ENCODE data around the gene NVL. TPM values are rescaled to one million over a fixed set of nuclear protein-coding genes. Genes with fewer than 3 reads are reported as not detected.

Gene NVL
- polyA plus RNA-seq, 1 donor from 2014 or later = 77.3 TPM

DNA sequence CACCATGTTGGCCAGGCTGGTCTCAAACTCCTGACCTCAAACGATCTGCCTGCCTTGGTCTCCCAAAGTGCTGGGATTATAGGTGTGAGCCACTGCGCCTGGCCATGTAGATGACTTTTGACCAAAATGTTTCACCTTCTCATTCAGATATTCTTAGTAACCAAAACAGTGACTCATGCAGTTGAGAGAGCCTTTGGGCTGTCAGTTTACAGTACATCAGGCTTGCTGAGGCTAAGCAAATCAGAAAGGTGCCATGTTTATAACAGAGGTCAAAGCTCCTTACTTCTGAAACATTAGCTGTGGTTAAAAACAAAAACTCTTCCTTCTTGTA, 47.7 kb upstream of the NVL start:
- no peaks in the 10 kb centered on the region for H3K36me3 ChIP-seq (ENCODE audit: insufficient read depth, low read length)
- H3F3A ChIP-seq (ENCODE audit: insufficient read depth, low read length, poor library complexity, severe bottlenecking) = no peaks in the 10 kb centered on the region
- no peak overlapping the region for H3K4me2 ChIP-seq (ENCODE audit: low read length)
- no peaks in the 10 kb centered on the region for H3K9me3 ChIP-seq (ENCODE audit: low read length)
- H2AFZ ChIP-seq (ENCODE audit: low read depth, low read length) = no peak overlapping the region
- H4K20me1 ChIP-seq (ENCODE audit: insufficient read depth) = no peaks in the 10 kb centered on the region
- H3K27ac ChIP-seq (ENCODE audit: low read length) = no peak overlapping the region
- H3K4me3 ChIP-seq (ENCODE audit: low read length) = no peak overlapping the region
- H3K27me3 ChIP-seq (ENCODE audit: insufficient read depth, low read depth, low read length) = no peaks in the 10 kb centered on the region
- no peak overlapping the region for H3K9ac ChIP-seq (ENCODE audit: low read length)
- H3K79me2 ChIP-seq (replicated peaks; ENCODE audit: insufficient read depth, low read length) = no peaks in the 10 kb centered on the region
- no peaks in the 10 kb centered on the region for H3K9me2 ChIP-seq (ENCODE audit: insufficient read depth, low read length)
- TF ChIP-seq, protein P1, sequence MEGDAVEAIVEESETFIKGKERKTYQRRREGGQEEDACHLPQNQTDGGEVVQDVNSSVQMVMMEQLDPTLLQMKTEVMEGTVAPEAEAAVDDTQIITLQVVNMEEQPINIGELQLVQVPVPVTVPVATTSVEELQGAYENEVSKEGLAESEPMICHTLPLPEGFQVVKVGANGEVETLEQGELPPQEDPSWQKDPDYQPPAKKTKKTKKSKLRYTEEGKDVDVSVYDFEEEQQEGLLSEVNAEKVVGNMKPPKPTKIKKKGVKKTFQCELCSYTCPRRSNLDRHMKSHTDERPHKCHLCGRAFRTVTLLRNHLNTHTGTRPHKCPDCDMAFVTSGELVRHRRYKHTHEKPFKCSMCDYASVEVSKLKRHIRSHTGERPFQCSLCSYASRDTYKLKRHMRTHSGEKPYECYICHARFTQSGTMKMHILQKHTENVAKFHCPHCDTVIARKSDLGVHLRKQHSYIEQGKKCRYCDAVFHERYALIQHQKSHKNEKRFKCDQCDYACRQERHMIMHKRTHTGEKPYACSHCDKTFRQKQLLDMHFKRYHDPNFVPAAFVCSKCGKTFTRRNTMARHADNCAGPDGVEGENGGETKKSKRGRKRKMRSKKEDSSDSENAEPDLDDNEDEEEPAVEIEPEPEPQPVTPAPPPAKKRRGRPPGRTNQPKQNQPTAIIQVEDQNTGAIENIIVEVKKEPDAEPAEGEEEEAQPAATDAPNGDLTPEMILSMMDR (IDR thresholded peaks at IDR 0.05; ENCODE audit: poor library complexity, severe bottlenecking) = no peak
- TF ChIP-seq EP300 (conservative IDR thresholded peaks at IDR 0.05; ENCODE audit: poor library complexity, severe bottlenecking) (no peak), RAD21 (conservative IDR thresholded peaks at IDR 0.05) (no peak), TAF1 (IDR thresholded peaks at IDR 0.05; ENCODE audit: low read depth) (no peak), MXI1 (conservative IDR thresholded peaks at IDR 0.05; ENCODE audit: poor library complexity, severe bottlenecking) (no peak), EZH2 (IDR thresholded peaks at IDR 0.05; ENCODE audit: borderline replicate concordance, insufficient read depth, low read length, poor library complexity, severe bottlenecking) (no peak), POLR2AphosphoS5 (IDR thresholded peaks at IDR 0.05) (no peak), SMC3 (conservative IDR thresholded peaks at IDR 0.05; ENCODE audit: poor library complexity) (no peak)
- TF ChIP-seq, protein P2, sequence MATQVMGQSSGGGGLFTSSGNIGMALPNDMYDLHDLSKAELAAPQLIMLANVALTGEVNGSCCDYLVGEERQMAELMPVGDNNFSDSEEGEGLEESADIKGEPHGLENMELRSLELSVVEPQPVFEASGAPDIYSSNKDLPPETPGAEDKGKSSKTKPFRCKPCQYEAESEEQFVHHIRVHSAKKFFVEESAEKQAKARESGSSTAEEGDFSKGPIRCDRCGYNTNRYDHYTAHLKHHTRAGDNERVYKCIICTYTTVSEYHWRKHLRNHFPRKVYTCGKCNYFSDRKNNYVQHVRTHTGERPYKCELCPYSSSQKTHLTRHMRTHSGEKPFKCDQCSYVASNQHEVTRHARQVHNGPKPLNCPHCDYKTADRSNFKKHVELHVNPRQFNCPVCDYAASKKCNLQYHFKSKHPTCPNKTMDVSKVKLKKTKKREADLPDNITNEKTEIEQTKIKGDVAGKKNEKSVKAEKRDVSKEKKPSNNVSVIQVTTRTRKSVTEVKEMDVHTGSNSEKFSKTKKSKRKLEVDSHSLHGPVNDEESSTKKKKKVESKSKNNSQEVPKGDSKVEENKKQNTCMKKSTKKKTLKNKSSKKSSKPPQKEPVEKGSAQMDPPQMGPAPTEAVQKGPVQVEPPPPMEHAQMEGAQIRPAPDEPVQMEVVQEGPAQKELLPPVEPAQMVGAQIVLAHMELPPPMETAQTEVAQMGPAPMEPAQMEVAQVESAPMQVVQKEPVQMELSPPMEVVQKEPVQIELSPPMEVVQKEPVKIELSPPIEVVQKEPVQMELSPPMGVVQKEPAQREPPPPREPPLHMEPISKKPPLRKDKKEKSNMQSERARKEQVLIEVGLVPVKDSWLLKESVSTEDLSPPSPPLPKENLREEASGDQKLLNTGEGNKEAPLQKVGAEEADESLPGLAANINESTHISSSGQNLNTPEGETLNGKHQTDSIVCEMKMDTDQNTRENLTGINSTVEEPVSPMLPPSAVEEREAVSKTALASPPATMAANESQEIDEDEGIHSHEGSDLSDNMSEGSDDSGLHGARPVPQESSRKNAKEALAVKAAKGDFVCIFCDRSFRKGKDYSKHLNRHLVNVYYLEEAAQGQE (IDR thresholded peaks at IDR 0.05; ENCODE audit: borderline replicate concordance) = no peak

DNA sequence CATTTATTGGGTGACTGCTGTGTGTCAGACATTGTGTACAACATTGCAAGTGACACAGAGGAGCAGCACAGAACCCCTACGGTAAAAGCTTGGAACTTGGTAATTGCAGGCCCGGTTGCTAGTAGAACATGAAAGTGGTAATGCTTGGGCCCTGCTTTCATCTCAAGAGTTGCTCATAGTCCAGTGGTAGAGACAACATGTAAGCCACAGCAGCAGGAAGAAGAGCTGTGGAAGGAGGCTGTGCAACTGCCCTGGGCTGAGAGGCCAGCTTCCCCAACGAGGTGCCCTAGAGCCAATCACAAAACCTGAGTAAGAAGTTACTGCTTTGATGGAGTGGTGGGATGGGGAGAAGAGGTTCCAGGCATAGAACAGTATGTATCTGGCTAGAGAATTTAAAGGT, 45.1 kb upstream of the NVL start:
- H2AFZ ChIP-seq (ENCODE audit: low read depth, low read length) = no peak overlapping the region
- H3F3A ChIP-seq (ENCODE audit: insufficient read depth, low read length, poor library complexity, severe bottlenecking) = no peaks in the 10 kb centered on the region
- no peak overlapping the region for H3K9ac ChIP-seq (ENCODE audit: low read length)
- no peak overlapping the region for H3K27ac ChIP-seq (ENCODE audit: low read length)
- H3K9me3 ChIP-seq (ENCODE audit: low read length) = no peaks in the 10 kb centered on the region
- no peaks in the 10 kb centered on the region for H3K27me3 ChIP-seq (ENCODE audit: insufficient read depth, low read depth, low read length)
- H3K9me2 ChIP-seq (ENCODE audit: insufficient read depth, low read length) = no peaks in the 10 kb centered on the region
- H3K79me2 ChIP-seq (replicated peaks; ENCODE audit: insufficient read depth, low read length) = no peaks in the 10 kb centered on the region
- no peak overlapping the region for H3K4me3 ChIP-seq (ENCODE audit: low read length)
- no peaks in the 10 kb centered on the region for H4K20me1 ChIP-seq (ENCODE audit: insufficient read depth)
- H3K36me3 ChIP-seq (ENCODE audit: insufficient read depth, low read length) = no peaks in the 10 kb centered on the region
- TF ChIP-seq, protein P1 (IDR thresholded peaks at IDR 0.05; ENCODE audit: poor library complexity, severe bottlenecking) = no peak
- TF ChIP-seq, protein P2 (IDR thresholded peaks at IDR 0.05; ENCODE audit: borderline replicate concordance) = no peak
- no peak for TF ChIP-seq SMC3 (conservative IDR thresholded peaks at IDR 0.05; ENCODE audit: poor library complexity)
- TF ChIP-seq TAF1 (IDR thresholded peaks at IDR 0.05; ENCODE audit: low read depth) = no peak
- no peak for TF ChIP-seq EP300 (conservative IDR thresholded peaks at IDR 0.05; ENCODE audit: poor library complexity, severe bottlenecking)
- TF ChIP-seq MXI1 (conservative IDR thresholded peaks at IDR 0.05; ENCODE audit: poor library complexity, severe bottlenecking) = no peak
- TF ChIP-seq POLR2AphosphoS5 (IDR thresholded peaks at IDR 0.05) = no peak
- no peak for TF ChIP-seq RAD21 (conservative IDR thresholded peaks at IDR 0.05)
- no peak for TF ChIP-seq EZH2 (IDR thresholded peaks at IDR 0.05; ENCODE audit: borderline replicate concordance, insufficient read depth, low read length, poor library complexity, severe bottlenecking)
- no peak overlapping the region for H3K4me2 ChIP-seq (ENCODE audit: low read length)

Data from neural cell (in vitro differentiated cells).